ENCODE data around the gene ANKRD1. TPM values are rescaled to one million over a fixed set of nuclear protein-coding genes. Genes with fewer than 3 reads are reported as not detected.

ANKRD1 gene
- 10 to 100 TPM in 1 of 8 experiments, under 1 TPM in 4, not detected in 3; 0.11 to 27.7 (median 0.24) TPM for total RNA-seq

DNA sequence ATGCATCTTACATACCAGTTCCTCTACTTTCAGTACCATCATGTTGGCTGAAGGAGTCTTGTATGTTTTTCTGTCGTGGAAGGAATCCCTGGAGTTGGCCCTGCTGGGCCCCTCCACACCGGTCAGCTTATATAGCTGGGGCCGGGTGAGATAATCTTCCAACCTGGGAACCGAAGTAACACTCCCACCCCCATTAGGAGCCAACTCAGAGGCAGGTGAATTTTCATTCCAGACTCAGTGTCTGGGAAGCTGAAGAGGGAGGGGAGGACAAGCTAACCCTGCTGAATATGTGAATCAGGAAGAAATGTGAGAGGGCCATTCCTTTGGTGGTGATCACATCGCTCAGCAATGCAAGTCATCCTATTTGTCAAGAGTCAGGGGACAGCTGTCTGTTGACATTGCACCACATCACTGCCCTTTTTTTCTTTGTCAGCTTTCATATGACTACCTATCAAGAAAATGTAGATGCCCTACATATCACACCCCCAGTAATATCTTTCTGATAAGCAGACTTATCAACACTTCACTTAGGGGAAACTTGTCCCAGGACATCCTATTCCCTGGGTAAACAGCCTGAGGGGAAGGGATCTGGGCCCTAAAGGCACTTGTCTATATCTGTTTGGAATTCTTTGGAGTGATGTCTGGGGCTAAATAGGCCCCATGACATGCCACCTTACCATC, at the start of gene ANKRD1:
ANKRD1 (minus strand) TSS at position 102 of the 681 bp plus-strand sequence; CDS start at position 42, 60 bp downstream.
- 10 to 68% (median 35%) methylated on average over 2 to 5 of the region's 5 CpGs; no CpG with 5 or more reads in 3 of the 10 experiments for WGBS, 10 experiments
- peak; percentile 33 to 100 (median 72) for ATAC-seq (replicated peaks in 6 of 8)
- Histone ChIP-seq H3K27ac (no peak within 1 kb of the TSS), H3K4me1 (replicated peaks in 1 of 2) (no peaks in the 10 kb centered on the region), H3K4me3 (no peak within 1 kb of the TSS)
- in situ Hi-C loops (cut with MboI; ENCODE audit: low pct_unique_long_range_greater_than_20kb in 2 of 9, low sequenced_read_pairs in 9 of 9, unreplicated experiment in 9 of 9), result loop anchor here in 7 of 9 experiments (25.0 kb wide), 2 partner anchors 316 to 341 kb away; no protein-coding TSS in a partner anchor

DNA sequence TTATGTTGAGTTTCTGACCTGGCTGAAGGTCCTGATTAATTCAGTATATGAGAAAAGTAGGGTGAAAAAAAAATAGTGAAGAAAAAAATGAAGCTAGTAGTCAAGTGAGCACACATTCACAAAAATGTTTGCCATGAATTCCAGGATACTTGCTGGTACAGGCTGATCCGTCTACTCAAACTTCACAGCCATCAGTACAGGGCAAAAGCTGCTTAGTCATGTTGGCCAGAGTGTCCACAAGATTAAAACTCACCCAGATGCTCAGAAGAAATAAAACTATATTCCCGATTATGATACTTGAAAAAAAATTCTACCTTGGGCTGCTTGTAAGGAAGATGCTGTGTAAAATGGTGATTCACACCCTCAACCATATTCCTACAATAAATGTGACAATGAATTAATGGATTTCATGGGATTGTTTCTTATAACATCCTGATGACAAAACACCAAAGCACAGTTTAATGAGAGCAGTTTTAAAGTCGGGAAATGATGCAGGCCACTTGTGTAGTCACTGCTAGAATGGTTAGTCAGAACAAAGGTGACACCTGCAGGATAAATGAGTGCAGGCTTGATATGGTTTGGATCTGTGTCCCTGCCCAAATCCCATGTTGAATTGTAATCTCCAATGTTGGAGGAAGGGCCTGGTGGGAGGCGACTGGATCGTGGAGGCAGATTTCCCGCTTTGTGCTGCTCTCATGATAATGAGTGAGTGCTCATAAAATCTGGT, 49.2 kb upstream of the ANKRD1 start:
- in situ Hi-C loops (cut with MboI; ENCODE audit: low pct_unique_long_range_greater_than_20kb in 2 of 9, low sequenced_read_pairs in 9 of 9, unreplicated experiment in 9 of 9), result no loop called here
- H3K27ac ChIP-seq, result no peak overlapping the region
- ATAC-seq (replicated peaks in 6 of 8), result no peak
- H3K4me3 ChIP-seq, result no peak overlapping the region
- H3K4me1 ChIP-seq (replicated peaks in 1 of 2), result peaks cover 21 to 26% of the 10 kb centered on the region in 2 donors
- WGBS, 10 experiments, result 0 to 100% (median 88%) methylated on average over 1 to 5 of the region's 6 CpGs

DNA sequence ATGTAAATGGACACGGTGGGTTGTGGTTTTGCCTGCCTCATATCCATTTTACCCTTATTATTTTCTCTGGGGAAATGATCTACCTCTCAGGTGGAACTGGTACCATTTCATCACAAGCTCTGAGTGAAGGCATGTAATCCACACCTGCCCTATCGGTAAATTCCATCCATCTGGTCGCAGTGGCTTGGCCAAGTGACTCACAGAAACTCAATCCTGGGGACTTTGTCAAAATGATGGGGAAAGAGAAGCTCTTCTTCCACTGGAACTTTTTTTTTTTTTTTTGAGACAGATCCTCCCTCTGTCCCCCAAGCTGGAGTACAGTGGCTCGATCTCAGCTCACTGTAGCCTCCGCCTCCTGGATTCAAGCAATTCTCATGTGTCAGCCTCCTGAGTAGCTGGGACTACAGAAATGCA, 48.2 kb upstream of the ANKRD1 start:
- Histone ChIP-seq H3K4me3 (no peak overlapping the region), H3K4me1 (replicated peaks in 1 of 2) (peaks cover 21 to 26% of the 10 kb centered on the region in 2 donors), H3K27ac (no peak overlapping the region)
- 10 to 100% (median 63%) methylated on average over 1 to 5 of the region's 5 CpGs; no CpG with 5 or more reads in 2 of the 10 experiments for WGBS, 10 experiments
- ATAC-seq (replicated peaks in 6 of 8), result peak in 4 of 8 experiments; percentile 8 to 14 (median 12)
- in situ Hi-C loops (cut with MboI; ENCODE audit: low pct_unique_long_range_greater_than_20kb in 2 of 9, low sequenced_read_pairs in 9 of 9, unreplicated experiment in 9 of 9), result no loop called here

DNA sequence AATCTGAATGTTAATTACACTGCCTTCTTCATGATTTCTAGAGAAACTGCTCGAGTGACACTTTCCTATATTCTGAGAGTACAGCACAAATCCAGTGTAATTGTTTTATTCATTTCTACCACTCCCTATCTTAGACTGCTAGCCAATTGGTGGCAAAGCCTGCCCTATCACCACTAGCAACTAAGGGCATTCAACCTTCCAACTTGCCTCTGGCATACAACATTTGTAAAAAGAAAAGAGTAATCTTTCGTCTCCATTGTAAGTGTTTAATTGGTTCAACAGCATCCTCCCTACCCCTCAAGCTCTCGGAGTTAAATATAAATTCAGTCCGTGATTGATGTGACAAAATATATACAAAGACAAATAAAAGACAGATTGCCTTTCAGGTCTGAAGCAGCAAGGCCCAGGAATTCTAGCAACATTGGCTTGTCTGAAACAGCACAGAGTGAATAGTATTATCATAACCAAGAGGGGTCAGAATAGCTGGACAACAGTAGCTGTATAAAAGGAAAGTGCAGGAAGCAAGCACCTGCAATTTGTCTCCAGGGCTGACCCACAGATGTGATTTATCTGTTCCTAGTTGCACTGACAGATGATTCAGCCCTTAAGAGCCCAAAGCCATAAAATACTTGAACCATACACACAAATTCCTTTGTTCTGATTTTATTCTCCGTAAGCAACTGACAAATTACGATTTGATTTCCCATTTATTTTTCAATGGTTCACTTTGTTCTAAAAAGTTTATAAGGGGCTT, 47.6 kb upstream of the ANKRD1 start:
- Histone ChIP-seq H3K4me1 (replicated peaks in 1 of 2) (peaks cover 21 to 26% of the 10 kb centered on the region in 2 donors), H3K4me3 (no peak overlapping the region), H3K27ac (no peak overlapping the region)
- ATAC-seq (replicated peaks in 6 of 8), result peak in 7 of 8 experiments; percentile 37 to 95 (median 93)
- in situ Hi-C loops (cut with MboI; ENCODE audit: low pct_unique_long_range_greater_than_20kb in 2 of 9, low sequenced_read_pairs in 9 of 9, unreplicated experiment in 9 of 9), result no loop called here
- WGBS, 10 experiments, result 0 to 43% (median 22%) methylated on average over 2 to 6 of the region's 6 CpGs

DNA sequence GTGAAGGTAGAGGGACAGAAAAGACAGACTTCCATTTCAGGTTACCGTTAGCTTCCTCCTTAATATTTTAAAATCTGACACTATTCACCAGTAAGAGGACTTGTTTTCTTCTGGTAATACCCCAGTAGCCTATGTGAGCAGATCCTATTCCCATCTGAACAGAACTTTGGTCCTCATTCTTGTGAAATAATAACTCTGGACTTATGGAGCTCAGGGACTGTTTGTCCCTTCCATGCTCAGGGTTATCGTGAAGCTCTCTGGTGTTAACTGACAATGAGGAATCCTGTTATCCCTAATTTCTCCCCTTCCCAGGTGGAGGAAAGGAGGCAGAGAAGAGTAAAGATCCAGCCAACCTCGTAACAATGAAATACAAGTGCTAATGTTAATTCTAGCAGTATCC, 47.0 kb upstream of the ANKRD1 start:
- in situ Hi-C loops (cut with MboI; ENCODE audit: low pct_unique_long_range_greater_than_20kb in 2 of 9, low sequenced_read_pairs in 9 of 9, unreplicated experiment in 9 of 9), result no loop called here
- 17 to 92% (median 63%) methylated on average over 1 to 2 of the region's 3 CpGs; no CpG with 5 or more reads in 3 of the 10 experiments for WGBS, 10 experiments
- Histone ChIP-seq H3K27ac (no peak overlapping the region), H3K4me1 (replicated peaks in 1 of 2) (peaks cover 21 to 26% of the 10 kb centered on the region in 2 donors), H3K4me3 (no peak overlapping the region)
- ATAC-seq (replicated peaks in 6 of 8), result no peak

DNA sequence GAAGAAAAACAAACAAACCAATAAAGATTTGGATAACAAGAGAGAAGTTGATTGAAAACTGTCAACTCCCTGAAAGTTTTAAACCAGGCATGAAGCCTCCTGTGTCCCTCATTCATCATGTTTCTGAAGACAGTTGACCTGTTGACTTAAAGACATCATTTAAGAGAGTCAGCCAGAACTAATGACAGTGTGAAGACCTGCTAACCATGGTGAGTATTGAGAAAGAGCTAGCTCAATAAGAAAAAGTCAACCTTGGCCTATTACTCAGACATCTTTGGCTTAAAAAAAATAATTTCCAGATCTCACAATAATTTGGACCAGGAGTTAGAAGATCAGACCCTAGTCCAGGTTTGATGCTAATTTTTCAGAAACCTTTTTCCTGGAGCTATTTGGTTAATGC, 45.3 kb upstream of the ANKRD1 start:
- Histone ChIP-seq H3K4me1 (replicated peaks in 1 of 2) (peaks cover 21 to 26% of the 10 kb centered on the region in 2 donors), H3K4me3 (no peak overlapping the region), H3K27ac (no peak overlapping the region)
- in situ Hi-C loops (cut with MboI; ENCODE audit: low pct_unique_long_range_greater_than_20kb in 2 of 9, low sequenced_read_pairs in 9 of 9, unreplicated experiment in 9 of 9), result no loop called here
- ATAC-seq (replicated peaks in 6 of 8), result no peak

DNA sequence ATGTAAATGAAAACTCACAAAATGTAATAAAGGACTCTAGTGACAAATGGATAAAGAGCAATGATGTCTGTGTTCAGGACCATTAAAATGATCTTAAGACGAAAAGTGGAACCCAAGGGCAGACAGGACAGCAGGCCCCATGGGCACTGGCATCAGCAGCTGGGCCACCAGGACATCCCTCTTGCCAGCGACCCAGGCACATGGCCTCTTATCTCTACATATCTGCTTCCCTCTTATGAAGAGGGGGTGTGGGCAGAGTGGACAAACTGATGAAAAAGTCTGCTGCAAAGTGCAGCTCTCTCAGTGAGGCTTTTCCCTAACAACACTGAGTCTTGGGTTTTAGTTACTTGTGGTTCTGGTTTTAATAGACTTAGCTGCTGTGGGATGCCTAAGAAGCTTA, 44.8 kb upstream of the ANKRD1 start:
- no peak overlapping the region for H3K4me3 ChIP-seq
- H3K4me1 ChIP-seq (replicated peaks in 1 of 2), result peaks cover 21 to 26% of the 10 kb centered on the region in 2 donors
- no peak overlapping the region for H3K27ac ChIP-seq
- no peak for ATAC-seq (replicated peaks in 6 of 8)
- in situ Hi-C loops (cut with MboI; ENCODE audit: low pct_unique_long_range_greater_than_20kb in 2 of 9, low sequenced_read_pairs in 9 of 9, unreplicated experiment in 9 of 9), result no loop called here
- WGBS, 10 experiments, result 13 to 100% (median 75%) methylated on average over 1 to 2 of the region's 2 CpGs; no CpG with 5 or more reads in 4 of the 10 experiments

DNA sequence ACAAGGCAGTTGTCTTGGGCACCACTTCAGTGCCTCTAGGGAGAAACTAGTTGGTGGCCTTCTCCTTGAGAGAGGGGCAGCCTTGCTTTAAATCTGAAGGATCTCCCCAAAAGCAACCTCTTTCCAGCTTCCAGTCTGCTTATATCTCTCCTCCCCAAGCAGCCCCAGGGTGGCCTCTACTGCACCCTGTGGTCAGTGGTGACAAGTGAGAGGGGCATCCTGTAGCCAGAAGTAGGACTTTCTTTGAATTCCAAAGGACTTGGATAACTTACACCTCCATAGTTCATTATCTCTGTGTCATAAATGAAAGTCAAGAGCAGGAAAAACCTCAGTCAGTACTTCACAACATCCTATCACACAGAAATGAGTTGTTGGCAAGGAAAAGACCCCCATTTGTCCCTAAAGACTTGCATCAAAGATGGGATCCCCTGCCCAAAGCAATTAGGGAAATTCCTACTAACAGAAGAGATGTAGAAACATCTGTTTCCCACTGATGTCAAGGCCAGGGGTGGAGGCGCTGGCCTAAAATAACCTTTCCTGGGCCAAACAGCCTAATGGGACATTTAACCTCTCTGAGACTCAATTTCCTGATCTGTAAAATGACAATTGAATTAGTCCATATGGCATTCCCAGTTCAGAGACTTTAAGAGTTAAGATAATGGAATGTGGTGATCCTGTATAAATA, 44.0 kb upstream of the ANKRD1 start:
- H3K27ac ChIP-seq, result no peak overlapping the region
- 71 to 86% (median 82%) methylated on average over 1 of the region's 1 CpG; no CpG with 5 or more reads in 6 of the 10 experiments for WGBS, 10 experiments
- in situ Hi-C loops (cut with MboI; ENCODE audit: low pct_unique_long_range_greater_than_20kb in 2 of 9, low sequenced_read_pairs in 9 of 9, unreplicated experiment in 9 of 9), result no loop called here
- H3K4me3 ChIP-seq, result no peak overlapping the region
- H3K4me1 ChIP-seq (replicated peaks in 1 of 2), result peaks cover 21 to 26% of the 10 kb centered on the region in 2 donors
- no peak for ATAC-seq (replicated peaks in 6 of 8)

DNA sequence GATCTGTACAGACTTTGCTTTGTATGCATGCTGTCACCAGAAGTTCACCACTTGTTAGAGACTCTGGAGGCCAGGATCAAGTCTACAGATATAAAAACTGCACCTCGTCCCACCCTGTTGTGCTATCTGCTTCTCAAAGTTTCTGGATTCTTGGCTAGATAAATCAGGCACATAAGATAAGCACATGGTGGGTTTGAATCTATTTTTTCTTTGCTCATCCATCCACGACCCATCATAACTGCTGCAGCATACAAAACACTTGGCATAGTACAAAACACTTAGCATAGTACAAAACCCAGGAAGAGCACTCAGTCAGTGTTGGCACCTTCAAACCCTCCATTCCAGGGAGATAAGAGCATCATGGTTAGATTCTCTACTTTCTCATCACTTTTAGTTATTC, 42.4 kb upstream of the ANKRD1 start:
- no peak overlapping the region for H3K4me3 ChIP-seq
- H3K27ac ChIP-seq, result no peak overlapping the region
- H3K4me1 ChIP-seq (replicated peaks in 1 of 2), result peaks cover 11 to 14% of the 10 kb centered on the region in 2 donors
- no peak for ATAC-seq (replicated peaks in 6 of 8)
- 28 to 76% (median 53%) methylated on average over 1 to 2 of the region's 2 CpGs; no CpG with 5 or more reads in 2 of the 10 experiments for WGBS, 10 experiments
- in situ Hi-C loops (cut with MboI; ENCODE audit: low pct_unique_long_range_greater_than_20kb in 2 of 9, low sequenced_read_pairs in 9 of 9, unreplicated experiment in 9 of 9), result no loop called here

DNA sequence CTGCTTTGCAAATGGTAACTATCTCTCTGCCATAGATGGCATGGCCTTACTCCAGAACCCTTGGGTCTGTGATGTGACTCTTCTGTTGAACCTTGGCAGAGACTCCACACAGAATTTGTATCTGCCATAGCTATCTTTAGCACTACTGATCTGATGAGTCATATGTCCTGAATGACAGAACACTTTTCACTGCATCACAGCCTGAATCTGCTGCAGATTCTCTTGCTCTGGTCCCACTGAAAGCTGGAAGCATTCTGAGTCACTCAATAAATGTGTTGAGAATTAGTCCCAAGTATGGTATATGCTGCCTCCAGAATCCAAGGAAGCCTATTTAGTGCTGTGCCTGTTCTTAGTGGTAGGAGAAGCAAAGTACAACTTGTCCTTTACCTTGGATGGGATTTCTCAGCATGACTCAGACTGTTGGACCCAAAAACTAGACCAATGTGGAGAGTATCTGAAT, 39.5 kb upstream of the ANKRD1 start:
- in situ Hi-C loops (cut with MboI; ENCODE audit: low pct_unique_long_range_greater_than_20kb in 2 of 9, low sequenced_read_pairs in 9 of 9, unreplicated experiment in 9 of 9), result no loop called here
- Histone ChIP-seq H3K4me3 (no peak overlapping the region), H3K4me1 (replicated peaks in 1 of 2) (no peaks in the 10 kb centered on the region), H3K27ac (no peak overlapping the region)
- peak in 7 of 8 experiments; percentile 77 to 96 (median 89) for ATAC-seq (replicated peaks in 6 of 8)

DNA sequence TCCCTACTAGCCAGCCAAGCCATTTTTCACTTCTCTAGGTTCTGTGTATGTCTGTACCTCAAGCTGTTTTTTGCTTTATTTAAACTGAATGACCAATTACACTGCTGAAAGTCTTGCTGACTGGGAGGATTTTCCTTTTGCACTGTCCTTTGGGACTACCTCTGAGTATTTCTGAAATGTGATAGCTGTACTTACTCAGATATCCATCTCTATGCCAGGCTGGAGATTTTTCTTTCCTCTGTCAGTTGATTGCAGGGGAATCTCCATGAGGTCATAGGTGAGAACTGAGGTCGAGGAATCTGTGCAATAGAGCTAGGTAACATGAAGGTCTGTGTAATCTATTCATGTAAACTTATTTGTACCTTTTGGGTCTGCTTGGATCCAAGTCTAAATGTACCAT, 38.9 kb upstream of the ANKRD1 start:
- Histone ChIP-seq H3K4me1 (replicated peaks in 1 of 2) (no peaks in the 10 kb centered on the region), H3K27ac (no peak overlapping the region), H3K4me3 (no peak overlapping the region)
- ATAC-seq (replicated peaks in 6 of 8), result no peak
- in situ Hi-C loops (cut with MboI; ENCODE audit: low pct_unique_long_range_greater_than_20kb in 2 of 9, low sequenced_read_pairs in 9 of 9, unreplicated experiment in 9 of 9), result no loop called here
- 0 to 86% (median 50%) methylated on average over 1 of the region's 1 CpG; no CpG with 5 or more reads in 2 of the 10 experiments for WGBS, 10 experiments

DNA sequence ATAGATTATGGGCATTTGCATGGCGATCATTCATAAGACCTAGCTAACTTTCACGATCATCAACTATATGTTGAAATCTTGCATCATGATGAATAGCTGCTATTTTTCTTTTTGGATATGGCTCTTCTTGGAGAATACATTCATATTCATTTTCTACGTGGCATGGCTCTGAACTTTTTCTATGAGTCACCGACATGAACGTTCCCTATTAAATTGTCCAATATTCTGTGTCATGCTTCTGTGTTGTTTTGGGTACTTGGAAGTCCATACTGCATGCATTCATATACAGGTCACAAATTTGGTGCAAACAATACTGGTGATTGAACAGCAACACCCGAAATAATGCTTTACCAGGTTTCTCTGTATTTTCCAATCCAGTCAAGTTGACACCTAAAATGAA, 37.9 kb upstream of the ANKRD1 start:
- in situ Hi-C loops (cut with MboI; ENCODE audit: low pct_unique_long_range_greater_than_20kb in 2 of 9, low sequenced_read_pairs in 9 of 9, unreplicated experiment in 9 of 9), result no loop called here
- no peak overlapping the region for H3K4me3 ChIP-seq
- 17 to 97% (median 77%) methylated on average over 1 to 6 of the region's 6 CpGs for WGBS, 10 experiments
- H3K27ac ChIP-seq, result no peak overlapping the region
- no peaks in the 10 kb centered on the region for H3K4me1 ChIP-seq (replicated peaks in 1 of 2)
- no peak for ATAC-seq (replicated peaks in 6 of 8)
